Calu3 (cell line): Measurements from ENCODE around the gene POC1A. TPM values are rescaled to one million over a fixed set of nuclear protein-coding genes. Genes with fewer than 3 reads are reported as not detected.

Experiments
- BruUV-seq: library from RNA; stranded (reverse); fragments of 400-500 nt; replicated peaks from 2 replicates; lab custom pipeline; 2021; lab: Mats Ljungman, UMichigan
- CTCF ChIA-PET: fragments of 300-600 bp; sonication (Branson Sonifier 250); formaldehyde crosslinking; loops from one replicate; lab custom pipeline; 2022; ENCODE audit warnings: antibody characterized with exemption; lab: Charles Lee
- DNase-seq: peaks from one replicate; pipeline ENCODE4 v3.0.0; 2022
- H3K27ac Mint-ChIP-seq: one replicate; pipeline ENCODE4 v1.8.0; 2022; ENCODE audit warnings: mixed read lengths; ENCODE audit not compliant: unreplicated experiment
- H3K27me3 Mint-ChIP-seq: one replicate; pipeline ENCODE4 v1.8.0; 2022; ENCODE audit warnings: mixed read lengths; ENCODE audit not compliant: unreplicated experiment
- H3K36me3 Mint-ChIP-seq: one replicate; pipeline ENCODE4 v1.8.0; 2022; ENCODE audit warnings: mild to moderate bottlenecking, moderate library complexity, mixed read lengths; ENCODE audit not compliant: insufficient read depth, unreplicated experiment
- H3K4me1 Mint-ChIP-seq: one replicate; pipeline ENCODE4 v1.8.0; 2022; ENCODE audit warnings: mild to moderate bottlenecking, low read depth, mixed read lengths; ENCODE audit not compliant: unreplicated experiment
- H3K4me3 Mint-ChIP-seq: one replicate; pipeline ENCODE4 v1.8.0; 2022; ENCODE audit warnings: mild to moderate bottlenecking, low read depth, moderate library complexity, mixed read lengths; ENCODE audit not compliant: unreplicated experiment
- H3K9me3 Mint-ChIP-seq: one replicate; pipeline ENCODE4 v1.8.0; 2022; ENCODE audit warnings: low read depth, mixed read lengths; ENCODE audit not compliant: unreplicated experiment
- intact Hi-C: fragments of 100-400 bp; cut with micrococcal nuclease; formaldehyde crosslinking; loops from one replicate; pipeline ENCODE4 v1.10.0; 2022; ENCODE audit not compliant: unreplicated experiment
- total RNA-seq: library from RNA; stranded (reverse); gene quantifications from 2 replicates; pipeline ENCODE4 v1.2.3, GENCODE V29; 2022
- TF ChIP-seq, protein P1 (sequence below): fragments of 200-600 bp; IDR thresholded peaks from one replicate; pipeline ENCODE4 v1.8.0; 2022; ENCODE audit warnings: antibody characterized with exemption; ENCODE audit not compliant: unreplicated experiment

POC1A gene
- total RNA-seq, 1 experiment from 2014 or later: 26.9 TPM

DNA sequence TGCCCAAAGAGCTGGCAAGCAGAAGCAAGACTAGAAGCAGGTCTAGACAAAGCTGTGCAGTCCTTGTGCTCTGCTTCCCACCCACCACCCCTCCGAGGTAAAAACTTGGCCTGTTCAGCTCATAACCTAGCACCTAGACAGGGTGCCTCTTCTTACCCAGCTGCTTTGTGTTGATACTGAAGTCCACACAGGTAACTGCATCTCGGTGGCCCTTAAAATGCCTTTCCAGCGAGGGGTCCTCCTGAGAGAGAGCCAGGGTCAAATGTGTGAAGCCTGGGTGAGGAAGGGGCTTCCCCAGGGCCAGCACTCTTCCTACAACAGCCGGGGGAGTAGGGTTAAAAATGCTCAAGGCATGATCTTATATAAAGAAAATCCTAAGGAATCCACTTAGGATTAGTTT is 3.4 kb downstream of the POC1A start:
- Mint-ChIP-seq H3K4me3 (no peak overlapping the region), H3K4me1 (peaks cover 8% of the 10 kb centered on the region), H3K36me3 (peaks cover 25% of the 10 kb centered on the region), H3K27ac (no peak overlapping the region), H3K27me3 (no peaks in the 10 kb centered on the region), H3K9me3 (no peaks in the 10 kb centered on the region)
- no peak for DNase-seq
- intact Hi-C loops: loop anchor here (5.0 kb wide), 2 partner anchors 46 to 66 kb away; partner anchors contain the start of gene ALAS1
- BruUV-seq: no TSS peak
- CTCF ChIA-PET: interaction anchor here (0.8 kb wide), 1 partner anchor 153 kb away, joined by 3 read pairs; no protein-coding TSS in a partner anchor
- TF ChIP-seq, protein P1, sequence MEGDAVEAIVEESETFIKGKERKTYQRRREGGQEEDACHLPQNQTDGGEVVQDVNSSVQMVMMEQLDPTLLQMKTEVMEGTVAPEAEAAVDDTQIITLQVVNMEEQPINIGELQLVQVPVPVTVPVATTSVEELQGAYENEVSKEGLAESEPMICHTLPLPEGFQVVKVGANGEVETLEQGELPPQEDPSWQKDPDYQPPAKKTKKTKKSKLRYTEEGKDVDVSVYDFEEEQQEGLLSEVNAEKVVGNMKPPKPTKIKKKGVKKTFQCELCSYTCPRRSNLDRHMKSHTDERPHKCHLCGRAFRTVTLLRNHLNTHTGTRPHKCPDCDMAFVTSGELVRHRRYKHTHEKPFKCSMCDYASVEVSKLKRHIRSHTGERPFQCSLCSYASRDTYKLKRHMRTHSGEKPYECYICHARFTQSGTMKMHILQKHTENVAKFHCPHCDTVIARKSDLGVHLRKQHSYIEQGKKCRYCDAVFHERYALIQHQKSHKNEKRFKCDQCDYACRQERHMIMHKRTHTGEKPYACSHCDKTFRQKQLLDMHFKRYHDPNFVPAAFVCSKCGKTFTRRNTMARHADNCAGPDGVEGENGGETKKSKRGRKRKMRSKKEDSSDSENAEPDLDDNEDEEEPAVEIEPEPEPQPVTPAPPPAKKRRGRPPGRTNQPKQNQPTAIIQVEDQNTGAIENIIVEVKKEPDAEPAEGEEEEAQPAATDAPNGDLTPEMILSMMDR: no peak

DNA sequence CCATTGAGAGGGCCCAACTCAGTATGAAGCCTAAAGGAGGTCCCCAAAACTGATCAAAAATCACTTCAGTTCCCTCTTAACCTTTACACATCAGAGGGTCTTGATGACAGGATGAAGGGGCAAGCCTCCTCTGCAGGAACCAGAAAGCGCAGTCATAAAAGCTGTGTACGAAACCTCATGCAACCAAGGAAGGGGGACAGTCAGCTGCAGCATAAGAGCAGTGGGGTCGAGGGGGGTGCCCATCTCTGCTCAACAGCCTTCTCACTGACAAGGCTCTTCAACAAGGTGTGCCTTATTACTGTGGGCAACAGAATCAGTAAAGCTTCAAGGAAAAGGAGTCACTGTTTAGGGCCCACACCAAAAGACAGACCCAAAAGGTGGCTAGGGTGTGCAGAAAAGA is 3.9 kb downstream of the POC1A start:
- intact Hi-C loops: loop anchor here (5.0 kb wide), 2 partner anchors 47 to 67 kb away; partner anchors contain the start of gene ALAS1
- peaks cover 27% of the 10 kb centered on the region for H3K36me3 Mint-ChIP-seq
- H3K4me3 Mint-ChIP-seq: no peak overlapping the region
- no TSS peak for BruUV-seq
- H3K27me3 Mint-ChIP-seq: no peaks in the 10 kb centered on the region
- TF ChIP-seq, protein P1: no peak
- H3K27ac Mint-ChIP-seq: no peak overlapping the region
- DNase-seq: no peak
- no peaks in the 10 kb centered on the region for H3K9me3 Mint-ChIP-seq
- H3K4me1 Mint-ChIP-seq: peaks cover 8% of the 10 kb centered on the region
- CTCF ChIA-PET: interaction anchor here (0.6 to 0.8 kb wide), 2 partner anchors 152 to 650 kb away, joined by 3 to 4 read pairs; partner anchors contain the start of gene DCAF1

DNA sequence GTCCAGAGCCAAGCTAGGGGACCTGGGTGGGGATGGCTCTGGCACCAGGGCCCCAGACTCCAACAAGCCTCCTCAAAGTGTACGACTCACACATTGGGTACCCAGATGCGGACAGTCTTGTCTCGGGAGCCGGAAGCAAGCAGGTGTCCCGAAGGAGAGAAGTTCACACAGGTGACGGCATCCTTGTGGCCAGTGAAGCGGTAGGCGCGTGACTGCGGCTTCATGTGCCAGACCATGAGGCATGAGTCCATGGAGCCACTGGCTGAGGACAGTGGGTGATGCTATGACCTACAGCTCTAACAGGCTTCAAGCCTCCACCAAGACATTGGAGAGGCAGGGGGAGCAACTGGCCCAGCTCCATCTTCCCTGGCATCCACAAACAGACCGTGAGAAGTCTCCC is 4.5 kb downstream of the POC1A start:
- Mint-ChIP-seq H3K4me3 (no peak overlapping the region), H3K9me3 (no peaks in the 10 kb centered on the region), H3K27ac (no peak overlapping the region), H3K27me3 (no peaks in the 10 kb centered on the region), H3K36me3 (peaks cover 23% of the 10 kb centered on the region), H3K4me1 (peaks cover 8% of the 10 kb centered on the region)
- no TSS peak for BruUV-seq
- CTCF ChIA-PET: no interaction called here
- no peak for DNase-seq
- intact Hi-C loops: loop anchor here (5.0 kb wide), 2 partner anchors 48 to 68 kb away; partner anchors contain the start of gene ALAS1
- TF ChIP-seq, protein P1: no peak

DNA sequence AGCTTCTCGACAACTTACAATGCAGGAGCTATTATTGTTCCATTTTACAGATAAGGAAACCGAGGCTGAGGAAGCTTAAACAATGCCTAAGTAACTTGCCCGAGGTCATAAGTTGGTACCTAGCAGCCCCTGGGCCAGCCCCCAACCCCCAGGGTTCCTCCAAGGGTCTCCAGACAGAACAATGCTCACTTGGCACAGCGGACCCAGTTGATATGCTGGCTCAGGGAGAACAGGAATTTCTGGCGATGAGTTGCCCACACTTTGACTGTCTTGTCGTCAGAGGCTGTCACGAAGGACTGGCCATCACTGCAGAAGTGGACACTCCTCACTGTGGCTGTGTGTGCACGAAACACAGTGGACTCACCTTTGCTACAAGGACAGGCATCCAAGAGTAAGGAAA is 5.2 kb downstream of the POC1A start:
- Mint-ChIP-seq H3K36me3 (peaks cover 16% of the 10 kb centered on the region), H3K27me3 (no peaks in the 10 kb centered on the region), H3K4me1 (peaks cover 8% of the 10 kb centered on the region), H3K4me3 (no peak overlapping the region), H3K27ac (no peak overlapping the region), H3K9me3 (no peaks in the 10 kb centered on the region)
- TF ChIP-seq, protein P1: no peak
- intact Hi-C loops: no loop called here
- BruUV-seq: no TSS peak
- CTCF ChIA-PET: no interaction called here
- DNase-seq: no peak
